HK-2 (cell line): ENCODE results near the gene C2CD4A.
A peak's percentile ranks its signal among the peaks of the same experiment; 100 is the strongest.

Experiments
- DNase-seq: peaks from one replicate; pipeline ENCODE4 v3.0.0-alpha.2; 2018; ENCODE audit not compliant: unreplicated experiment

Gene C2CD4A

DNA sequence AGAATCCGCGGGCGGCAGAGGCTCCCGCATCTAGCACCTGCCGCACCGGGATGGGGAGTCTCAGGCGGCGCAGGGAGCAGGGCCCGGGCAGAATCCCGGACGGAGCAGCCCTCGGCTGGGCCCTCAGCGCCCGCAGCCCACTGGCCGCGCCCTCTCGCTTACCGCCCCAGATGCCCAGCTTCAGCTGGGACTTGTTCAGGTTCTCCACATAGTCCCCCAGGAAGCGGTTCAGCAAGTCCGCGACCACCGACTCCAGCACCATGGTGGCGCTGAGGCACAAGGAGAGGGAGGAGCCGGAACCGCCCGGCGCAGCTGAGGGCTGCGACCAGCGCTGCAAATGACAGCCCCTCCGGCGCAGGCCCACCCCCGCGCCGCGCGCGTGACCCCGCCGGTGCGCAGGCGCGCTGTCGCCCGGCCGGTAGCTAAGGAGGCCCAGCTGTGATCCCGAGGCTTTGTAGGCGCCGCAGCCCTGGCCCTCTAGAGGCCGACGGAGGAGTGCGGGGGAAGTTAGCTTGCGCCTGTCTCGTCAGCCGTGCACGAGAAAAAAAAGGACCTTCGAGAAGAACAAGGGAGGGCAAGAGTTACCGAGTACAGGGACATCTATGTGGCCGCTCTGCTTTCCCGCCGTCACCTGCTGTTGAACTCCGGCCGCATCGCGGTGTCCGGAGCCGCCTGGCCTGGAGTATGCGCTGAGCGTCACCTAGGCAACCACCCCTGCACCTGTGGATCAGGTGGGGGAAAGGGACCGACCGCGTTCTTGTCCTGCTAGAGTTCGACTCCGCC lies 6.5 kb upstream of the C2CD4A start, which contains the start of gene VPS13C:
Gene VPS13C (minus strand): TSS at position 335 of the 783 bp plus-strand sequence. CDS start 73 bp downstream, at position 262.
- peak; percentile 84 for DNase-seq

DNA sequence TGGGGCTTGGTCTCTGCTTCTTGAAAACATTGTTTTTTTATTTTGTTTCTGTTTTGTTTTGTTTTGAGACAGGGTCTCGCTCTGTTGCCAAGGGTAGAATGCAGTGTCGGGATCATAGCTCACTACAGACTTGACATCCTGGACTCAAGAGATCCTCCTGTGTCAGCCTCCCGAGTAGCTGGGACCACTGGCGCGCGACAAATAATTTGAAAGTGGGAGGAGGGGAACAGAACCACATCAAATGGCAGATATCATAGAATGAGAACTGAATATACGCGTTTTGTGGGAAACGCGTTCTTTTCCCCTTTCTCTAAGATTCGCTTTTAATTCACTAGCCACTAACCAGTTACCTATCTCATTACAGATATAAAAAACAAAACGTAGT lies 5.9 kb upstream of the C2CD4A start:
- no peak for DNase-seq

DNA sequence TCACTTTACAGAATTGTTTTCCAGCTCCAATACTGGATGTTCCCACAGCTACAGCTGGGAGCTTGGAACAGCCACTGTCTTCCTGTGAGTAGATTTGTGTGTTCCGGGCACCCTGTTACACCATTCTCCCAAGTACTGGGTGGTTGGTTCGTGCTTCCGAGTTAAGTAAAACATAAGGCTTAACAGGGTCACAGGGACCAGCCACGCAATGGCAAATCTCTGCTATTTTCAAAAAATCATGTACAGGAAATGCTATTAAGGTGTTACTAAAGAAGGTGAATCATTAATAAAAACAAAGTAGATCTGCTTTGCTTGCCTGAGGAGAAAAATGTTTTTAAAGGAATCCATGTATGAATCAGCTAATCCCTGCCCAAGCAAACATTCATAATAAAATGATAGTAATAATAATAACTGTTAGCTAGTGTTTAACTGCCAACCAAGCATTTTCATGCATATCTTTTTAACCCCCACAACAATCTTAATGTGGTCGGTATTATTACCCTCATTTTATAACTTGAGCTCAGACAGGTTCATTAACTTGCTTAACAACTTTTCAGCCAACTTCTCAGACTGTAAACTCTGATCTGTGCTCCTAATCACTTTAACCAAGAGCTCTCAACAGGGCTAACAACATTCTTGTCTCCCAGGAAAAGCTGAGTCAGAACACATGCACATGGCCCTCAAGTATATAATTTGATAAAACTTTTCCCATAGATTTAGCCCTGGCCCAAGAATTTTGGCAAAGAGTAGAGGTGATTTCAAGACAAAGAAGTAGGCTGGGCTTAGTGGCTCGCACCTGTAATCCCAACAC lies 2.7 kb upstream of the C2CD4A start:
- DNase-seq: no peak

DNA sequence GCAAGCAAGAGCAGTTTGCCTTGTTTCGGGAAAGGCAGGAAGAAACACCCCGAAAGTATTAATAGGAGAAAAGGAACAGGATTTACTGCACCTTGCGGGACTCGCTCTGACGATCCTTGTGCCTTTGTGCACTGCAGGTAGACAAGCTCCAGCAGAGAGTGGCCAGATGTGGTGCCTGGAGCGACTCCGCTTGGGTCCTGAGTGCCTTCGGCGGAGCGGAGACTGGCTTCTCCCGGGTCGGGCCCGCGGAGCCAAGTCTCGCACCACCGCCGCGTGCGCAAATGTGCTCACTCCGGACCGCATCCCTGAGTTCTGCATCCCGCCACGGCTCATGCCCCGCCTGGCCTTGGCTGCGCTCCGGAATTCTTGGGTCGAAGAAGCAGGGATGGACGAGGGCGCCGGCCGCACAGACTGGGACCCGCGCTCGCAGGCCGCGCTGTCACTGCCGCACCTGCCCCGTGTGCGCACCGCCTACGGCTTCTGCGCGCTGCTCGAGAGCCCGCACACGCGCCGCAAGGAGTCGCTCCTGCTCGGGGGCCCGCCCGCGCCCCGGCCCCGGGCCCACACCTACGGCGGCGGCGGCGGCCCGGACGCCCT lies 769 bp downstream of the C2CD4A start:
- DNase-seq: no peak

DNA sequence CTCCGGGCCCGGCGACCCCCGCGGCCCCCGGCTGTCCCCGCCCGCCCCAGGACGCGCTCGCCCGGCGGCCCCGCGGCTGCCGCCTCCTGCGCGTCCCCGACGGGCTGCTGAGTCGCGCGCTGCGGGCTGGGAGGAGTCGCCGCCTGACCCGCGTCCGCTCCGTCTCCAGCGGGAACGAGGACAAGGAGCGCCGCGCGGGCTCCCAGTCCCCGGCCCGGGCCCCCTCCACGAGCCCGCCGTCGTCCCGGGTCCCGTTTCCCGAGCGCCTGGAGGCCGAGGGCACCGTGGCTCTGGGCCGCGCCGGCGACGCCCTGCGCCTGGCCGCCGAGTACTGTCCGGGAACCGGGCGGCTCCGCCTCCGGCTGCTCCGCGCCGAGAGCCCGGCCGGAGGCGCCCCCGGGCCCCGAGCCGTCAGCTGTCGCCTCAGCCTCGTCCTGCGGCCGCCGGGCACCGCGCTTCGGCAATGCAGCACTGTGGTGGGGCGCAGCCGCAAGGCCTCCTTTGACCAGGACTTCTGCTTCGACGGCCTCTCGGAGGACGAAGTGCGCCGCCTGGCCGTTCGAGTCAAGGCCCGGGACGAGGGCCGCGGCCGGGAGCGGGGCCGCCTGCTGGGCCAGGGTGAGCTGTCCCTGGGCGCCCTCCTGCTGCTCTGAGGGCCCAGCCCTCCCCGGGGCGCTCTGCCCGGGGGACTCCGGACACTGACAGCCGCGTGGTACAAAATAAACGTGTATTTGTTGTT lies 1.5 kb downstream of the C2CD4A start:
- DNase-seq: peak; percentile 55

DNA sequence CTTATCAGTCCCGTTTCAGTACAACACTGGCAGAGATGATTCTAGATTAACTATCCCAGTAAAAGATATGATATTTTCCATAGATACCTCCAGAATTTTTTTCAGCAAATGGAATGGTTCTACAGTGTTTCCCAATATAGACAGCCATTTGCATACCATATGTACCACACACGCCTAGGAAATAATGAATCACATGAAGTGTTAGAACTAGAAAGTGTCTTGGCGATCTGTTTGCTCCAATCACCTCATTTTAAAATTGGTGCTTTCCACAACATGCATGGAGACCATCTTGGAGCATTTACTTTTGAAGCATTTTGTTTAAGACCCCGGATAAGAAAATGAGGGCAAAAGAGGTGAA lies 2.0 kb downstream of the C2CD4A start:
- no peak for DNase-seq

DNA sequence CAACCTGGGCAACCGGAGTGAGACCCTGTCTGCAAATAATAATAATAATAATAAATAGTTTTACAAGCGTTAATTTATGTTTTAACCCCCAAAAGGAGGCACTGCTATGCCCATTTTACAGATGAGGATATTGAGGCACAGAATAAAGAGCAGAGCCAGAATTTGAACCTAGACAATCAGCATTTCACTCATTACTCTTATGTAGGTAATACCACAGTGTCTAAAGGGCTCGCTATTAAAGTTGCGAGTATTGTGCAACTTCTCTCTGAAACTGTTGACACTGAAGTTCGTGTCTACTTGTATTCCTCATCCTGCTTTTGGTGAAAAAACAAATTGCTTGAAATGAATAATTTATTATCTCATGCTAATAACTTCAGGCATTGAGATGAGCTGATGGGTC lies 2.8 kb downstream of the C2CD4A start:
- no peak for DNase-seq

DNA sequence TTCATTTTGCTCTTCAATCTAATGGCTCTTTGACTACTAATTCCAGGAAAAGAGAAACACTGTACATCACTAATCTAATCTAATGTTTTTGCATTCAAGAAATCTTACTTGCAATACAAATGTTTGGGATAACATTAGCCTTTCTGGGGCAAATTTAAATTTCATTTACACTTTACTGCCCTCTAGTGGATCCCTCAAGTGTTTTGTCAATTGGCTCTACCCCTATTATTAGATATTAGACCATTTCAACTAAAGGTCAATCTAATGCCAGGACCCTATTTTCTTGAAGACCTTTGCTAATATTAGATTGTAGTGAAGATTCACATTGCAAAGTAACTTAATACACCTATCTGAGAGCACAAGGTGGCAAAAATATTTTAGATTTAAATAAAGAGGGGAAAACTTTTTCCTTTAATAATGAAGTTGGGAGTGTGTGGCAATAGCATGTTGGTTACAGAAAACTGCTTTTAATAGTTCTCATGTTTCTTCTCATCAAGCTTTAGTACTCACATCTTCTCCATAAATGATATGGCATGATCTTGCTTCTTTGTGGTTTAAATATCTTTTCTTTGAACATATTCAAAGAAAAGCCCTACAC lies 5.0 kb downstream of the C2CD4A start:
- no peak for DNase-seq

DNA sequence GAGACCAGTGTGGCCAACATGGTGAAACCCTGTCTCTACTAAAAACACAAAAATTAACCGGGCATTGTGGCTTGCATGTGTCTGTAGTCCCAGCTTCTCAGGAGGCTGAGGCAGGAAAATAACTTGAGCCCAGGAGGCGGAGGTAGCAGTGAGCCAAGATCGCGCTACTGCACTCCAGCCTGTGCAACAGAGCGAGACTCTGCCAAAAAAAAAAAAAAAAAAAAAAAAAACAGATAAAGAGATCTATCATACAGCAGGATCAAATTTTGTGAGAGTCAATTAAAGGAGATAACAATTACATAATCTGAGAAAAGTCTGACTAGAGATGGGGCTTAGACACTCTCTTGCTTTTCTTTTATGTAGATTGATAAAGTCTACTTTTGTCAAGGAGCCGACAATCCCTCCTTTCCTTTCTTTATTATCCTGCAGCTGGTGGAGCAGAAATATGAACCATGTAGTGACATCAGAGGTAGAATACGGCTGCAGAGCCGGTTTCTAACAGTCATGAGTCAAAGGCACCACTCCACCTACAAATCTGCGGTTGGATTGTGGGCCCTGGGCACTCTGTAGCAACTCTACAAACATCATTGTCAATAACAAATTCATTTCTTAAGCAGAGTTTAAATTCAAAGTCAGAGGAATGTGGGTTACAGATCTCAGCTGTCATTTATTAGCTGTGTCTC lies 9.0 kb downstream of the C2CD4A start:
- DNase-seq: no peak

DNA sequence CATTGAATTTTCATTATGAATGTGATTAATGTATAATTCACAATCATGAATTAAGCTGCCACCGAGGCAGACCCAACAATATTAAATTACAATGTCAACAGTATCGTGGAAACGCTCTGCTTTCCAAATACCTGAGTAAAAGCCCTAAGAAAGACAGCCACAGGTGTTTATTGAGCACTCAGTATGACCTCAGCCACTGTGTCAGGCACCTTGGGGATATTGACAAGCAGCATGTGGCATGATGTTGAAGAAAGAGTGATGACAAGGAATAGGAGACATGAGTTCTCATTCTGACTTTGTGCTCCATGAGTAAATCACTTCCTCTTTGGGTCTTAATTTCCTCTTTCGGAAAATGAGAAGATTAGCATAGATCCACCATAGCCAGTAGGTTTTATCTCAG lies 12.8 kb downstream of the C2CD4A start:
- no peak for DNase-seq

DNA sequence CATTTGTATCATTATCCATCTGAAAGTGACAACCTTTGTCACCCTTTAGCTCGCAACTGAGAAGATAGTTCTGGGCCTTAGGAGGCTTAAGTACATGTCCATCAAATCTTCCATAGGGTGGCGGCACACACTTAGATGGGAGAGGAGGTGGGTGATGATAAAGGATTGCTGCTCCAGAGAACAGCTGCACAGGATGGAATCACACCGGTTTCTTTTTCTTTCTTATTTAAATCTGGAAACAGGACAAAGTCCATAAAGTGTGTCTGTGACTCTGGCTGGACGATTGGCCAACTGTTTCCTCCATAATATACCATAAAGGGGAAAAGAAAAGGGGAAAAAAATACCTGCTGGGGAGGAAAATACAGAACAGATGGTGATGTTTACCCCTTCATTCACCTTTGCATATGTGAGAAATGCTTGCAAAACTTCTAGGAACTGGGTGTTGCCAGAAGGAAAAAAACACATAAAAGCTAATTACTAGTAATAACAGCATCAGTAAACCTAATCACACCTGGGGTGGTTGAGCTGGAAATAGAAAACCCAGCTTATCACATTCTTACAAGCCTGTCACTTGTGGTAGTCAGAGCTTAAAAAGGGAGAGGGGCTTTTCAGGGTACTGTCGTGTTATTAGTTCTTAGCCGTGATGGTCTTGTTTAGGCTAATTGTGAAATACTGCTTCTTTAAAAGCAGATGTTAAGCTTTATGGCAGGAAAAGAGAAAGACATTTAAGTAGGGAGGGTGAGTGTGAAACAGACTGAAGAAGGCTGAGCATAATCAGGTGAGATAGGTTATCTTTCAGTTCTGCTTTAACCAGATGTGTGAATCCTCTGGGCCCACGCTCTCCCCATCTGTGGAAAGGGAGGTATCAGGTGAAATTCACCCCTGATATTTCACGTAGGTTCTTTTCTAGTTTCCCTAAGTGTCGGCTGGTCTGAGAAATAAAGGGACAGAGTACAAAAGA lies 16.7 kb downstream of the C2CD4A start:
- DNase-seq: no peak

DNA sequence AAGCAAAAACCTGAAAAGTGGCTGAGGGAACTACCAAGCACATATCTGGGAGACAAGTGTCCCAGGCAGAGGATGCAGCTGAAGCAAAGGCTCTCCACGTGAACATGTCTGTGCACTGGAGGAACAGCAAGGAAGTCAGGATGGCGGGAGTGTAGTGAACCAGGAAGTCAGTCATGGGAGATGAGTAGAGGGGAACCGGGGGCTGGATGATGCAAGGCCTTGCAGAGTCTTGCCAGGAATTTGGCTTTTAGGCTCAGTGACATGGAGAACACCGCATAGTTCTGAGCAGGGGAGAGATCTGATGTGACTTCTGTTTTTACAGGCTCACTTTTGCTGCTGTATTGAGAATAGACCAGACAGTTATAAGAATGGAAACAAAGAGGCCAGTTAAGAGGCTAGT lies 19.0 kb downstream of the C2CD4A start:
- no peak for DNase-seq

DNA sequence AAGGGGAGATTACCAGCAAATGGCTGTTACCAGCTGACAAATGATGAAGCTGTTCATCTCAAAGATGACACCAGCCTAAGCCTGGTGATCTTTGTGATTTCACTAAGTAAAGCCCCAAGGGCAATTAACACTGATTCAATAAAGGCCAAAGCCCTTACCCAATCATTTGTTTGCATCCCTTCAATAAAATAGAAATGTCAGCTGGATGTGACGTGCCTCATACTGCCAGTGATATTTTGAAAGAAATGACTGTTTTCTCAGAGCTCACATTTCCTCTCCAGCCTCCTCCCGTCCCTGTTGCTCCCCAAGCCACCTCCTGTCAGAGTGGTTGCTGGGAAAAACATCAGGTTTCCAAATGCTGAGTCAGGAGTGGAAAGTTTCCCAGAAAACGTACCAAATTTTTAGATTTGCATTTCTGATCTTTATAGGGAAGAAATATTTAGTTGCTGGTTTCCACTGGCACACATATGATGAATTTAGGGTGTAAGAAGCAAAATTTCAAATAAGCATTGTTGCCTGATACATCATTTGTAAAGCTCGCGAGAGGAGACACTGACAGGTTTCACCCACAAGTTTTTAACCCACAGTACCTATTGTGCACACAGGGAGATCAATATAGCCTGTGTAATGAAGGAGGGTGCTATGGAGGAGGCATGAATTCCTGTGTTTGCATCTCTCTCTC lies 21.0 kb downstream of the C2CD4A start:
- DNase-seq: no peak

DNA sequence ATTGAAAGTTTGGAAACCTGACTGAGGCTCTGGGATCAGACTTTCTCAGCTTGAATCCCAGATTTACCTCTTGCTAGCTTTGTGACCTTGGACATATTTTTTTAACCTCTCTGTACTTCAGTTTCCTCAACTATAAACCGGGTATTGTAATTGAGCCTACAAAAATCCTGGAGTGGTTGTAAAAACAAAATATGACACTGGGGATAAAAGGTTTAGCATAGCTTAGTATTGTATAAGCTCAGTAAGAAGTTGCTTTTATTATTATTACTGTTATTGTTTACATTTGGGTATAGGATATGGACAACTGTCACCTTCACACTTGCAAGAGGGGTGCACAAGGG lies 21.5 kb downstream of the C2CD4A start:
- DNase-seq: no peak

DNA sequence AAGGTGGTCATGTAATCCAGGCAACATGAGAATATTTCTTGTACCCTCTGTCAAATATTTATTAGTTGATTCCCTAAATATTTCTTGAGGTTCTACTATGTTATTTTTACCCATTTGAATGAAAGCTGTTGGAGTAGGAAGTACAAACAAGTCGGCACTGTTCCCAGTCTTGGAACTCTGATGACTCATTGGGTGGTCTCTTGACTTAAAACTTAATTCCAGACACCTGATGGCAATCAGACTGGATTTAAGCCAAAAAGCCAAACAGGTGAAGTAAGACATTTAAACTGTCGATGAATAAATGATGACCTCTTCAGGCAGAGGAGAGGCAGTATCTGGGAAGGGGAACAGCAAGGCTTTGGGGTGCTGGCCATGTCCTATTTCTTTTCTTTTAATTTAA lies 22.8 kb downstream of the C2CD4A start:
- no peak for DNase-seq

DNA sequence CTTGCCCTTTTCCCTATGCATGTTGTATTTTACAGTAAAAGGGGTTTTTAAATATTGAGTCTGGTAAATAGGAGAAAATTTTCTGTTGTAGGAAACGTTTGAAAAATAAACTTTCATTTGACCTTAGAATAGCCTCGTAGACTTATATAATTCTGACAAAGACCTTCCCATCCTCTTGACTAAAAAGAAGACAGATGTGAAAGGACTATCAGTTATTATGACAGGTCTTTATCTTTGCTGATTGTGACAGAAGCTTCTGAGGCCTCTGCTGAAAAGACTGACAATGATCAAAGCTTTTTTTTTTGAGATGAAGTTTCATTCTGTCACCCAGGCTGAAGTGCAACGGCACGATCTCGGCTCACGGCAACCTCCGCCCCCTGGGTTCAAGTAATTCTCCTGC lies 24.2 kb downstream of the C2CD4A start:
- no peak for DNase-seq

DNA sequence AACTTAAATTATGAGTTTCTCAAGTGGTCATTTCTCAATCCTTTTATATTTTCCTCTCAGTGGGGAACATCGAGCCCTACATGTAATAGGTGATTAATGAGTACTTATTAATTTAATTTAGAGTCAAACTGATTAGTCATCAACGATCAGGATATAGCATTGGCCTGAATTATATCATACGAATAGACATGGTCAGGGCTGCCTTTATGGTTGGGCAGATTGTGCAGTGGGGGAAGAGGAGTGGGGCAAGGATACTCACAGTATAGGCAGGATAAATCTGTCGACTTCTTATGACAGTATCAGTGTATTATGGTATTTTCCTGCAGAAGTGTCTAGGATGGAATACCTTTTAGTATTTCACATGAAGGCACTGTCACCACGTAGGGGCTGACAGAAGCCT lies 27.0 kb downstream of the C2CD4A start:
- DNase-seq: no peak

DNA sequence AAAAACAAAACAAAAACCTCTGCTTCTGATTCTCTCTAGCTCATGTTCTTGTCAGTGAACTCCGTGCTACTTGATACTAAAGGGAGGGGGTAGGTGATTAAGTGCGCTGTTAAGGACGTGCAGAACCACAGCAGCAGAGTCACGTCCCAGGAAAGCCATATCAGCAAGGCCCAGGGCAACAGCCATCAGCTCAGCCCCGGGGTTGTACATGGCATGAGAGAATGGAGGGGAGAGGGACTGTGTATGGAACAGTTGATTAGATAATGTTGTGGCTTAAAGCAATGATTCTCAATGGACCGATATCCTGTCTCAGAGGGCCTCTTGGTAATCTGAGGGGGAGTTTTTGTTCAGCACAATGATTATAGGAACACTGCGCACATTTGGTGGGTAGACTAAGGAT lies 27.6 kb downstream of the C2CD4A start:
- no peak for DNase-seq

DNA sequence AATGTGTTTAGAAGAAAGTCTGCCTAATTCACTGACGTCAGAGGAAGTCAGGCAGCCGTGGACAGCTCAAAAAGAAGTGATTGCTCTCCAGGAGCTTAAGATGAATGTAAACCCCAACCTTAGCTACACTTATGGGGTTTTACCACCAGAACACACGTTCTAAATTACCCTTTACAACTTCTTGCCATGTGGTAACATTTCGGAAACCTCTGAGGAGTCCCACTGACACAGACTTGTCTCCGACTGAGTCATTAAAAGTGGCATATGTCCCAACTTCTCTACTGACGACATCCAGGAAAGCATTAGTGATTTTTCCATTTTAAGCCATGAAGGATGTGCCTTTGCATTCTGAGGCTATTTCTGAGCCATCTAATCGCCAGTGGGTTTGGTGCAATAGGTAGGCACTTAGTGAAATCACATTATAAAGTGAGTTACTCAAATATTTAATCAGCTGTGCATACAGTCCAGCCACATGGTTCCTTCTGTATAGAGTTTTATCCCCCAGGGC lies 32.4 kb downstream of the C2CD4A start:
- no peak for DNase-seq
